Midbrain (tissue), 1 donor: ENCODE results near the gene ACP2.

Experiments used
- DNase-seq: peaks from one replicate; lab custom pipeline; 2025; lab: John Stamatoyannopoulos, UW

The ACP2 gene

GRCh38 chr11:47248664-47249377 is at the start of gene ACP2:
TSS of gene ACP2 (minus strand) at chr11:47248814. CDS start at chr11:47248789, 25 bp downstream.
- DNase-seq: peak; percentile 91

GRCh38 chr11:47296045-47296444 is 47.4 kb upstream of the ACP2 start:
- no peak for DNase-seq

- DNase-seq: no peak
Observed at GRCh38 chr11:47295385-47295784, 46.8 kb upstream of the ACP2 start.

GRCh38 chr11:47289856-47290255 is 41.2 kb upstream of the ACP2 start:
- DNase-seq: no peak

- DNase-seq: no peak
Observed at GRCh38 chr11:47288066-47288465, 39.5 kb upstream of the ACP2 start.

- DNase-seq: no peak
Observed at GRCh38 chr11:47285969-47286770, 37.6 kb upstream of the ACP2 start.

GRCh38 chr11:47284151-47284550 is 35.5 kb upstream of the ACP2 start:
- no peak for DNase-seq

- no peak for DNase-seq
Observed at GRCh38 chr11:47282462-47282861, 33.8 kb upstream of the ACP2 start.

GRCh38 chr11:47280860-47281259 is 32.2 kb upstream of the ACP2 start:
- DNase-seq: no peak

GRCh38 chr11:47280099-47280498 is 31.5 kb upstream of the ACP2 start:
- DNase-seq: no peak

- DNase-seq: no peak
Observed at GRCh38 chr11:47278769-47279168, 30.2 kb upstream of the ACP2 start.

GRCh38 chr11:47278058-47278457 is 29.4 kb upstream of the ACP2 start:
- DNase-seq: no peak

GRCh38 chr11:47276923-47277322 is 28.3 kb upstream of the ACP2 start:
- no peak for DNase-seq

GRCh38 chr11:47274495-47275235 is 26.1 kb upstream of the ACP2 start:
- DNase-seq: no peak

GRCh38 chr11:47272706-47273105 is 24.1 kb upstream of the ACP2 start:
- no peak for DNase-seq

- peak; percentile 9 for DNase-seq
Observed at GRCh38 chr11:47271961-47272661, 23.5 kb upstream of the ACP2 start.

- no peak for DNase-seq
Observed at GRCh38 chr11:47271328-47271727, 22.7 kb upstream of the ACP2 start.

- peak; percentile 23 for DNase-seq
Observed at GRCh38 chr11:47270331-47271271, 22.0 kb upstream of the ACP2 start.

GRCh38 chr11:47269829-47270305 is 21.3 kb upstream of the ACP2 start, which contains the start of gene MADD:
TSS of gene MADD (plus strand) at chr11:47270133.
- peak; percentile 89 for DNase-seq

- peak; percentile 89 for DNase-seq
Observed at GRCh38 chr11:47269002-47269828, 20.6 kb upstream of the ACP2 start.
